ENCODE results near the gene RNF222. TPM values are rescaled to one million over a fixed set of nuclear protein-coding genes. Genes with fewer than 3 reads are reported as not detected.

Gene RNF222
- total RNA-seq, 1 experiment from 2014 or later: not detected

DNA sequence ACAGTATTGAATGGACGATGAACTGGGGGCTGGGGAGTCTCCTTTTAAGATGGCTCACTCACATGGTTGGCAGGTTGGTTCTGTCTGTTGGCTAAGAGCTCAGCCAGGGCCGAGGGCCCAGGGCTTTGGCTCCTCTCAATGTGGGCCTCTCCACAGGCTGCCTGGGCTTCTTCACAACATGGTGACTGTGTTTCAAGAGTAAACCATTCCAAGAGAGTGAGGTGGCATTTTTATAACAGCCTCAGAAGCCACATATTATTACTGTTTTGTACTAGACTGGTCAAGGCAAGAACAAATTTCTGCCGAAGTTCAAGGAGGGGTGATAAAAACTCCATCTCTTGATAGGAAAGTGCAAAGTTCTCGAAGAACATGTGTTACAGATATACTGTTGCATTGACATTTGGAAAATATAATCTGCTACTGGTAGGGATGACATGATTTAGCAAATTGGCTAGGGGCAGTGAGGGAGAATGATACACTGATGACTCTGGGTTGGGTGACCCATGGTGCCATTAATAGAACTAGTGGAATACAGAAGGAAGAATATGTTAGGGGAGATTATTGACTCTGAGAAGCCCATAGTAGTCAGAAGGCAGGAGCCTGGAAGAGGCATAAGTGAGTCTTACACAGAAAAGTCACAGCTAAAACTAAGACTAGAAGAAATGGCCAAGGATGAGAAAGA, 34.8 kb downstream of the RNF222 start:
- Mint-ChIP-seq H3K4me1 (ENCODE audit: low read depth, unreplicated experiment) (peaks cover 10% of the 10 kb centered on the region), H3K36me3 (ENCODE audit: insufficient read depth, unreplicated experiment) (no peaks in the 10 kb centered on the region), H3K27ac (ENCODE audit: unreplicated experiment) (no peak overlapping the region), H3K27me3 (ENCODE audit: insufficient read depth, unreplicated experiment) (peaks cover 3% of the 10 kb centered on the region), H3K9me3 (ENCODE audit: unreplicated experiment) (no peaks in the 10 kb centered on the region), H3K4me3 (ENCODE audit: unreplicated experiment) (no peak overlapping the region)
- no TSS peak for BruUV-seq (replicated peaks)
- intact Hi-C loops (cut with micrococcal nuclease; ENCODE audit: unreplicated experiment): no loop called here
- Histone ChIP-seq H3K27me3 (replicated peaks; ENCODE audit: control insufficient read depth, insufficient read depth, low read length) (no peaks in the 10 kb centered on the region), H3K36me3 (ENCODE audit: control insufficient read depth, insufficient read depth, low read length) (no peaks in the 10 kb centered on the region), H3K4me1 (no peaks in the 10 kb centered on the region), H3K4me3 (ENCODE audit: low read depth, low read length) (no peak overlapping the region), H3K9me3 (no peaks in the 10 kb centered on the region)
- CTCF ChIA-PET: no interaction called here
- DNase-seq: no peak
- POLR2A ChIA-PET: no interaction called here
- TF ChIP-seq, protein P1, sequence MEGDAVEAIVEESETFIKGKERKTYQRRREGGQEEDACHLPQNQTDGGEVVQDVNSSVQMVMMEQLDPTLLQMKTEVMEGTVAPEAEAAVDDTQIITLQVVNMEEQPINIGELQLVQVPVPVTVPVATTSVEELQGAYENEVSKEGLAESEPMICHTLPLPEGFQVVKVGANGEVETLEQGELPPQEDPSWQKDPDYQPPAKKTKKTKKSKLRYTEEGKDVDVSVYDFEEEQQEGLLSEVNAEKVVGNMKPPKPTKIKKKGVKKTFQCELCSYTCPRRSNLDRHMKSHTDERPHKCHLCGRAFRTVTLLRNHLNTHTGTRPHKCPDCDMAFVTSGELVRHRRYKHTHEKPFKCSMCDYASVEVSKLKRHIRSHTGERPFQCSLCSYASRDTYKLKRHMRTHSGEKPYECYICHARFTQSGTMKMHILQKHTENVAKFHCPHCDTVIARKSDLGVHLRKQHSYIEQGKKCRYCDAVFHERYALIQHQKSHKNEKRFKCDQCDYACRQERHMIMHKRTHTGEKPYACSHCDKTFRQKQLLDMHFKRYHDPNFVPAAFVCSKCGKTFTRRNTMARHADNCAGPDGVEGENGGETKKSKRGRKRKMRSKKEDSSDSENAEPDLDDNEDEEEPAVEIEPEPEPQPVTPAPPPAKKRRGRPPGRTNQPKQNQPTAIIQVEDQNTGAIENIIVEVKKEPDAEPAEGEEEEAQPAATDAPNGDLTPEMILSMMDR (IDR thresholded peaks at IDR 0.05; ENCODE audit: insufficient read depth in 1 of 2, low read depth in 1 of 2, low read length in 1 of 2, severe bottlenecking in 1 of 2, unreplicated experiment in 1 of 2): no peak

DNA sequence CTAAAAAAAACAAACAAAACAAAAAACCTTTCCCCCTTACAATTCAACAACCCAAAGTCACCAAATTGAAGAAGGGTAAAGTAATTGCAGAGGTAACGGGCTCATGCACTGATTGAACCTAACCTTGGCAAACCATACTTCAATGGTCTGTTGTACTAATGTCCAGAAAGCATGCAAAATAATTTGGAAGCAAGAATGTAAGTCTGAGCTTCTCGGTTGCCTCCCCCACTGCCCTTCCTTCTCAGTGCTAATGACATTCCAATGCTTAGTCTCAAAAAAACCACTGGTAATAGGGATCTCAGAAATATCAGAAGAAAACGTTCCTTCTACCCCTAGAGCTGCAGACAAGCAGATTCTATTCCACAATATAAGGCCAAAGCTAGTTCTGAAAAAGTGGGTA, 36.9 kb downstream of the RNF222 start:
- Histone ChIP-seq H3K9me3 (no peaks in the 10 kb centered on the region), H3K4me1 (no peaks in the 10 kb centered on the region), H3K27me3 (replicated peaks; ENCODE audit: control insufficient read depth, insufficient read depth, low read length) (no peaks in the 10 kb centered on the region), H3K36me3 (ENCODE audit: control insufficient read depth, insufficient read depth, low read length) (no peaks in the 10 kb centered on the region), H3K4me3 (ENCODE audit: low read depth, low read length) (no peak overlapping the region)
- H3K9me3 Mint-ChIP-seq (ENCODE audit: unreplicated experiment): no peaks in the 10 kb centered on the region
- POLR2A ChIA-PET: no interaction called here
- CTCF ChIA-PET: no interaction called here
- no TSS peak for BruUV-seq (replicated peaks)
- intact Hi-C loops (cut with micrococcal nuclease; ENCODE audit: unreplicated experiment): no loop called here
- peaks cover 3% of the 10 kb centered on the region for H3K27me3 Mint-ChIP-seq (ENCODE audit: insufficient read depth, unreplicated experiment)
- no peak for DNase-seq
- no peak overlapping the region for H3K27ac Mint-ChIP-seq (ENCODE audit: unreplicated experiment)
- no peak overlapping the region for H3K4me3 Mint-ChIP-seq (ENCODE audit: unreplicated experiment)
- no peaks in the 10 kb centered on the region for H3K36me3 Mint-ChIP-seq (ENCODE audit: insufficient read depth, unreplicated experiment)
- H3K4me1 Mint-ChIP-seq (ENCODE audit: low read depth, unreplicated experiment): peaks cover 10% of the 10 kb centered on the region
- TF ChIP-seq, protein P1 (IDR thresholded peaks at IDR 0.05; ENCODE audit: insufficient read depth in 1 of 2, low read depth in 1 of 2, low read length in 1 of 2, severe bottlenecking in 1 of 2, unreplicated experiment in 1 of 2): no peak

DNA sequence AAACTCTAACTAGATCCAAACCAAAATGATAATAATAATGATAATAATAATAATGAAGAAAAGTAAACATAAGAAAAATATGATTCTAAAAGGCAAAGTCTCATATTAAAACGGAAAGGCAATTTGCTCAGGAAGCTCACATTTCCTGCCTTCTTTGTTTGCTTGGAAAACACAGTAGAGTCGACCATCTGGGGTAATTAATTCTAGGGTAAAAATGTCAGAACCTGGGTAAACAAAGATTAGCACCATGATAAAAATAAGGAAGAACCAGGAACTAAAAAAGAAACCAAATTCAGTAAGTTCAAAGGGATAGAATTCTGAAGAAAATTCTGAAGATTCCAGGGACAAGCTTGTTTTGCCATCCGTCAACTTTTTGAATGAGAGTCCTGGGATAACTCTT, 37.4 kb downstream of the RNF222 start:
- Histone ChIP-seq H3K36me3 (ENCODE audit: control insufficient read depth, insufficient read depth, low read length) (no peaks in the 10 kb centered on the region), H3K9me3 (no peaks in the 10 kb centered on the region), H3K4me3 (ENCODE audit: low read depth, low read length) (no peak overlapping the region), H3K4me1 (no peaks in the 10 kb centered on the region), H3K27me3 (replicated peaks; ENCODE audit: control insufficient read depth, insufficient read depth, low read length) (no peaks in the 10 kb centered on the region)
- CTCF ChIA-PET: no interaction called here
- Mint-ChIP-seq H3K27ac (ENCODE audit: unreplicated experiment) (no peak overlapping the region), H3K36me3 (ENCODE audit: insufficient read depth, unreplicated experiment) (no peaks in the 10 kb centered on the region), H3K4me3 (ENCODE audit: unreplicated experiment) (no peak overlapping the region), H3K9me3 (ENCODE audit: unreplicated experiment) (no peaks in the 10 kb centered on the region), H3K4me1 (ENCODE audit: low read depth, unreplicated experiment) (peaks cover 10% of the 10 kb centered on the region), H3K27me3 (ENCODE audit: insufficient read depth, unreplicated experiment) (peaks cover 3% of the 10 kb centered on the region)
- TF ChIP-seq, protein P1 (IDR thresholded peaks at IDR 0.05; ENCODE audit: insufficient read depth in 1 of 2, low read depth in 1 of 2, low read length in 1 of 2, severe bottlenecking in 1 of 2, unreplicated experiment in 1 of 2): no peak
- DNase-seq: no peak
- no TSS peak for BruUV-seq (replicated peaks)
- POLR2A ChIA-PET: no interaction called here
- intact Hi-C loops (cut with micrococcal nuclease; ENCODE audit: unreplicated experiment): no loop called here
